ENCODE measurements around the gene NLN. TPM values are rescaled to one million over a fixed set of nuclear protein-coding genes. Genes with fewer than 3 reads are reported as not detected.

NLN gene
- total RNA-seq, 1 donor from 2014 or later = 6.6 TPM

DNA sequence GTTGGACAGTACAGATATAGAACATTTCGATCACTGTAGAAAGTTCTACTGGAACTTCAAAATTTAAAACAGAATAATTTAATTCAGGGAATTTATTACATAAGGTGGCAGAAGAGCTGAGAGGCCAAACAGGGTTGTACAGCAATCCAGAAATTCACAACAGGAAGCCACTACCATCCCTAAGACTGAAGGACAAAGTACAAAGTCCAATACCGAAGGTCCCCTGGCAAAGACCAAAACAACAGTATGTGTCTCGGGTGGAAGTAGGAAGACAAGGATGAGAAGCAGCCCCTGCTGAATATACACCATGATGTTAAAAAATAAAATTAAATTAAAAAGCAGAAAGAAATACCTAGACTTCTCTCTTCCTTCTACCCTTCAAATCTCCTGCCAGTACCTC is 20.0 kb upstream of the NLN start:
- no peaks in the 10 kb centered on the region for H3K4me1 ChIP-seq
- DNase-seq (ENCODE audit: extremely low spot score in 2 of 2) = no peak
- intact Hi-C loops (cut with DNase I) = no loop called here
- peaks cover 0 to 13% of the 10 kb centered on the region in 2 donors for H3K36me3 ChIP-seq
- no peaks in the 10 kb centered on the region for H3K27me3 ChIP-seq
- no peaks in the 10 kb centered on the region for H3K9me3 ChIP-seq
- no peak overlapping the region for H3K4me3 ChIP-seq
- TF ChIP-seq POLR2A (IDR thresholded peaks at IDR 0.05) = no peak
- H3K27ac ChIP-seq = no peak overlapping the region

- H3K36me3 ChIP-seq = peaks cover 0 to 13% of the 10 kb centered on the region in 2 donors
- H3K9me3 ChIP-seq = no peaks in the 10 kb centered on the region
- H3K27me3 ChIP-seq = no peaks in the 10 kb centered on the region
- no peak overlapping the region for H3K4me3 ChIP-seq
- H3K4me1 ChIP-seq = no peaks in the 10 kb centered on the region
- no peak for DNase-seq (ENCODE audit: extremely low spot score in 2 of 2)
- no peak overlapping the region for H3K27ac ChIP-seq
- intact Hi-C loops (cut with DNase I) = no loop called here
- TF ChIP-seq POLR2AphosphoS5 (IDR thresholded peaks at IDR 0.05; ENCODE audit: insufficient read depth in 1 of 2, low read depth in 1 of 2) (no peak), POLR2A (IDR thresholded peaks at IDR 0.05) (no peak)
- TF ChIP-seq, protein P1, sequence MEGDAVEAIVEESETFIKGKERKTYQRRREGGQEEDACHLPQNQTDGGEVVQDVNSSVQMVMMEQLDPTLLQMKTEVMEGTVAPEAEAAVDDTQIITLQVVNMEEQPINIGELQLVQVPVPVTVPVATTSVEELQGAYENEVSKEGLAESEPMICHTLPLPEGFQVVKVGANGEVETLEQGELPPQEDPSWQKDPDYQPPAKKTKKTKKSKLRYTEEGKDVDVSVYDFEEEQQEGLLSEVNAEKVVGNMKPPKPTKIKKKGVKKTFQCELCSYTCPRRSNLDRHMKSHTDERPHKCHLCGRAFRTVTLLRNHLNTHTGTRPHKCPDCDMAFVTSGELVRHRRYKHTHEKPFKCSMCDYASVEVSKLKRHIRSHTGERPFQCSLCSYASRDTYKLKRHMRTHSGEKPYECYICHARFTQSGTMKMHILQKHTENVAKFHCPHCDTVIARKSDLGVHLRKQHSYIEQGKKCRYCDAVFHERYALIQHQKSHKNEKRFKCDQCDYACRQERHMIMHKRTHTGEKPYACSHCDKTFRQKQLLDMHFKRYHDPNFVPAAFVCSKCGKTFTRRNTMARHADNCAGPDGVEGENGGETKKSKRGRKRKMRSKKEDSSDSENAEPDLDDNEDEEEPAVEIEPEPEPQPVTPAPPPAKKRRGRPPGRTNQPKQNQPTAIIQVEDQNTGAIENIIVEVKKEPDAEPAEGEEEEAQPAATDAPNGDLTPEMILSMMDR (IDR thresholded peaks at IDR 0.05) = no peak
Measured at GRCh38 chr5:65704621-65705239, 17.3 kb upstream of the NLN start.

GRCh38 chr5:65707663-65708062 is 14.3 kb upstream of the NLN start:
- Histone ChIP-seq H3K9me3 (no peaks in the 10 kb centered on the region), H3K4me1 (no peaks in the 10 kb centered on the region), H3K36me3 (peaks cover 0 to 20% of the 10 kb centered on the region in 2 donors), H3K4me3 (no peak overlapping the region), H3K27me3 (no peaks in the 10 kb centered on the region), H3K27ac (no peak overlapping the region)
- no peak for DNase-seq (ENCODE audit: extremely low spot score in 2 of 2)
- intact Hi-C loops (cut with DNase I) = no loop called here
- TF ChIP-seq POLR2A (IDR thresholded peaks at IDR 0.05) (no peak), POLR2AphosphoS5 (IDR thresholded peaks at IDR 0.05; ENCODE audit: insufficient read depth in 1 of 2, low read depth in 1 of 2) (no peak)
- TF ChIP-seq, protein P1 (IDR thresholded peaks at IDR 0.05) = no peak

DNA sequence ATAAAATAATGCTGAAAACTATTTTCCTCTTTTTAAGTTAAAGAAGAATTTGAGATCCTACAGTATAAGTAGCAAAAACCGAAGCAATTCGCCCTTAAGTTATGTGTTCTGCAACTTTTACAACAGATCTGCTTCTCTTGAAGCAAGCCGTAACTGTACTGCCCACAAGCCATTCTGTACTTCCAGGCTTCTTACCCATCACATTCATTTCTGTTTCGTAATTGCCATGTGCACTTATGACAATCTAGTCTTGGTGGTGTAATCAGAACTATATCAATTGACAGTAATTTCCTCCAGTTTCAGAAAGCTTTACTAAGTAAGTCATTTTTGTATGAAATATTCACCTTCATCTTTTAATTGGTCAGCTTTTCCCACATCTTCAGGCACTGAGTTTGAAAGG is 13.9 kb upstream of the NLN start:
- Histone ChIP-seq H3K4me3 (no peak overlapping the region), H3K27me3 (no peaks in the 10 kb centered on the region), H3K27ac (no peak overlapping the region), H3K36me3 (peaks cover 0 to 19% of the 10 kb centered on the region in 2 donors), H3K4me1 (no peaks in the 10 kb centered on the region), H3K9me3 (no peaks in the 10 kb centered on the region)
- intact Hi-C loops (cut with DNase I) = no loop called here
- TF ChIP-seq POLR2AphosphoS5 (IDR thresholded peaks at IDR 0.05; ENCODE audit: insufficient read depth in 1 of 2, low read depth in 1 of 2) (no peak), POLR2A (IDR thresholded peaks at IDR 0.05) (no peak)
- DNase-seq (ENCODE audit: extremely low spot score in 2 of 2) = no peak

DNA sequence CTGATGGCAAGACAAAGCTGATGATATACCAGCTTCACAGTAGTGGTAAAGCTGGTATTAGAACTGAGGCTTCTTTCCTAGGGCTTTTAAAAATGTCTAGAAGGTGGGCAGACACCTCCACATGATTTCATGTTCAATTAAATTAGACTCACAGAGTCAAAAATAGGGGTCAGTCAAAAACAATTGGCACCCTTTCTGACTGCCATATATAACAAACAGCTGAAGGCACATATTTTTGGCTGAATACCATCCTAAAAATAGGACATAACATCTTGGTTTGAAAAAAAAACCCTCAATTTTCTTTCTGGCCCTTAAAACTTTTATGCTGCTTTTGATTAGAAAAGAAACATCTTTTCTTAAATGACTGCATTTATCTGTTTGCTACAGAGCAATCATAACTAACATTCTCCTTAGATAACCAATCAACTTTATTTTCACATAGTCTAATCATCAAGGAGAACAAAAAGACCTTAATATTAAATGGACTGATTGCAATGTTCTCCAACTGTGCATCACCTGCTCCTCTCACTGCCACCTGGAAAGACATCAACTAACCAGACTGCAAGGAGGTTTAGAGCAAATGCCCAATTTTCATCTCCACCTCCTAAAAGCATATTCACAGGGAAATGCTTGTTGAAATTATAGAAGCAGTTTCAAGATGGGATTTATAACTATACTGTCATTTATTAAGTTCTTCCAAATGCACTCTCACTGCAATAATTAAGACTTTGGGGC is 3.3 kb upstream of the NLN start:
- intact Hi-C loops (cut with DNase I) = no loop called here
- Histone ChIP-seq H3K4me1 (peaks cover 14% of the 10 kb centered on the region), H3K27ac (no peak overlapping the region), H3K9me3 (no peaks in the 10 kb centered on the region), H3K36me3 (no peaks in the 10 kb centered on the region), H3K27me3 (no peaks in the 10 kb centered on the region), H3K4me3 (no peak overlapping the region)
- no peak for DNase-seq (ENCODE audit: extremely low spot score in 2 of 2)
- TF ChIP-seq POLR2AphosphoS5 (IDR thresholded peaks at IDR 0.05; ENCODE audit: insufficient read depth in 1 of 2, low read depth in 1 of 2) (no peak), POLR2A (IDR thresholded peaks at IDR 0.05) (no peak)
- TF ChIP-seq, protein P1 (IDR thresholded peaks at IDR 0.05) = no peak
